ENCODE data around the gene ITPRID2.
"Not testable (repeated sequence)": the region's sequence is repeated elsewhere in the genome, so short reads cannot be mapped to it uniquely, and the experiment has no call there.

ITPRID2 gene

GRCh38 chr2:181916726-181917718 lies 25.5 kb downstream of the ITPRID2 start:
- DNase-seq: peak; percentile 15

- DNase-seq: no peak
These were observed 26.7 kb downstream of the ITPRID2 start for GRCh38 chr2:181918188-181918587.

- DNase-seq: no peak
These were observed 31.6 kb downstream of the ITPRID2 start for GRCh38 chr2:181923121-181923520.

- DNase-seq: no peak
These were observed 32.8 kb downstream of the ITPRID2 start for GRCh38 chr2:181924336-181924735.

- DNase-seq: no peak
These were observed 43.2 kb downstream of the ITPRID2 start for GRCh38 chr2:181934694-181935093.

GRCh38 chr2:181937473-181937872 lies 45.9 kb downstream of the ITPRID2 start:
- peak; percentile 32 for DNase-seq

- DNase-seq: no peak
These were observed 52.0 kb downstream of the ITPRID2 start for GRCh38 chr2:181943411-181944124.

- no peak for DNase-seq
These were observed 52.8 kb downstream of the ITPRID2 start for GRCh38 chr2:181944164-181944913.

- DNase-seq: no peak
These were observed 53.4 kb downstream of the ITPRID2 start for GRCh38 chr2:181944914-181945291.

GRCh38 chr2:181946444-181947127 lies 55.1 kb downstream of the ITPRID2 start:
- DNase-seq: no peak

- DNase-seq: no peak
These were observed 55.7 kb downstream of the ITPRID2 start for GRCh38 chr2:181947273-181947672.

- no peak for DNase-seq
These were observed 56.7 kb downstream of the ITPRID2 start for GRCh38 chr2:181948227-181948626.

- peak; percentile 71 for DNase-seq
These were observed 57.5 kb downstream of the ITPRID2 start for GRCh38 chr2:181949047-181949446.

GRCh38 chr2:181952404-181953226 lies 61.1 kb downstream of the ITPRID2 start:
- DNase-seq: no peak

GRCh38 chr2:181953881-181954537 lies 62.5 kb downstream of the ITPRID2 start:
- peak; percentile 50 for DNase-seq

- peak; percentile 31 for DNase-seq
These were observed 63.0 kb downstream of the ITPRID2 start for GRCh38 chr2:181954538-181954883.

- DNase-seq: peak; percentile 81
These were observed 63.5 kb downstream of the ITPRID2 start for GRCh38 chr2:181955010-181955409.

- DNase-seq: not testable (repeated sequence)
These were observed 64.3 kb downstream of the ITPRID2 start for GRCh38 chr2:181955866-181956265.

- no peak for DNase-seq
These were observed 66.1 kb downstream of the ITPRID2 start for GRCh38 chr2:181957668-181958067.

- peak; percentile 64 for DNase-seq
These were observed 67.2 kb downstream of the ITPRID2 start for GRCh38 chr2:181958726-181959125.

GRCh38 chr2:181959508-181959907 lies 68.0 kb downstream of the ITPRID2 start:
- peak; percentile 28 for DNase-seq

All from fibroblast of skin of right quadriceps (primary cell).